Activated CD4-positive, CD25-positive, alpha-beta regulatory T cell treated with anti-CD3 and anti-CD28 coated beads, Interleukin-2, amount 50 U/mL, for 16 hours (primary cell): ENCODE results near the gene FAM53A.

Source experiments
- DNase-seq: peaks from one replicate; pipeline ENCODE4 v3.0.0-alpha.2; 2020; ENCODE audit warnings: low read depth, low spot score

Gene FAM53A

DNA sequence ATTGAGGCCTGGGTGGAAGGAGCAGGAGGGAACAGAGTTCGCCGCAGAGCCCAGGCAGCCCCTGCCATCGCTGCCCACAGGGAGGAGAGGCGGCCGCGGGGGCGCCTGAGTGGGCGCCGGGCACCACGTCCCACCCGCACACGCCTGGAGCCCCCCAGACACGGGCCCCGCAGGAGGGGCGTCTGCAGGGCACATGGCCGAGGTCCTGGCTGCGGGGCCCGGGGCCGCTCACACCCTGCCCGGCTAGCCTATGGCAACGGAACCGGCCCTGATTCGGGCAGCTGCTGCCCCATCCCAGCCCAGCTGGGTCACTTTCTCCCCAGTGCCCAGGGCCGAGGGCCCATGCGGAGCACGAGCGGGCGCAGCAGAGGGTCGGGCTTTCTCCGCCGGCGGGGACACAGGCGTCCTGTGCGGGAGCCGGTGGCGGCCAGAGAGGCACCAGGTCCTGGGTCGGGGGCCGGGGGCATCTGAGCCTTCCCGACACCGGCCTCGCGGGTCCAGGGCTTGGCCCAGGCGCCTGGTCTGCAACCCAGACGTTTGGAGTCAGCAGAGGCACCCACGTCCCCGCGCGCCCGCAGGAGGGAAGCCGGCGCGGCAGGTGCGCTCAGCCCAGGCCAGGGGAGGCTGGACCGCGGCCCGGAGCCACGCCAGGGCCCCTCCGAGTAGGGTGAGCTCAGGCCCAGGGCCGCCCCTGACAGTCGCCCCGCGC, 91.2 kb downstream of the FAM53A start:
- no peak for DNase-seq

DNA sequence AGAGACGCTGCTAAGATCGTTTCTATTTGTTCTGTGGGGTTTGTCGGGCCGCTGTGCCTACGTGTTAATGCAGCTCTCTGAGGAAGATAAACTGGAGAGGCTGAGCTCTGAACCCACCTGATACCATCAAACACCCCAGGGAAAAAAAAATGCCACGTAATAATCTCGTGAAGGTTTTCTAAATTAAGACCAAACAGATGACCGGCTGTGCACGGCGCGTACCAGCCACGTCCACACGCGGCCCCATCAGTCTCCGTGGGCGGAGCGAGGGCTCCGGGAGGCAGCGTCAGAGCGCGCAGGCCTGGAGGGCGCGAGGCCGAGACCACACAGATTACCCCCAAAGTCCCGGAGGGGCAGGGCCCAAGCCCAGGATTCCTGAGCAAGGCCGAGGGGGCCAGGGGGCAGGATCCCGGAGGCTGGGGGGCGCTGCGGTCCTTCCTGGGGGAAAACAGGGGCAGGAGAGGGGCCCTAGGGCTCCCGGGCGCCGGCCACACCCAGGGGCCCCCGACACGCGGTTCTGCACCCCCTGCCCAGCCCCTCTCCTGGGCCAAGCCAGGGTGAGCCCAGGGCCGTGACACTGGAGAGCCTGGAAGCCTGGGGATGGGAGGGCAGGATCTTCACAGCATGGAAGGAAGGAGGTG, 91.9 kb downstream of the FAM53A start:
- no peak for DNase-seq

GRCh38 chr4:1591107-1591506, 93.0 kb downstream of the FAM53A start:
- no peak for DNase-seq

- DNase-seq: no peak
Measured at GRCh38 chr4:1590244-1590643, 93.9 kb downstream of the FAM53A start.
